Fibroblast of peridontal ligament (primary cell): ENCODE data around the gene AMZ2.

ENCODE experiments used
- DNase-seq: peaks from one replicate; pipeline ENCODE4 v3.0.0-alpha.2; 2010; ENCODE audit errors: extremely low read depth

Gene AMZ2

DNA sequence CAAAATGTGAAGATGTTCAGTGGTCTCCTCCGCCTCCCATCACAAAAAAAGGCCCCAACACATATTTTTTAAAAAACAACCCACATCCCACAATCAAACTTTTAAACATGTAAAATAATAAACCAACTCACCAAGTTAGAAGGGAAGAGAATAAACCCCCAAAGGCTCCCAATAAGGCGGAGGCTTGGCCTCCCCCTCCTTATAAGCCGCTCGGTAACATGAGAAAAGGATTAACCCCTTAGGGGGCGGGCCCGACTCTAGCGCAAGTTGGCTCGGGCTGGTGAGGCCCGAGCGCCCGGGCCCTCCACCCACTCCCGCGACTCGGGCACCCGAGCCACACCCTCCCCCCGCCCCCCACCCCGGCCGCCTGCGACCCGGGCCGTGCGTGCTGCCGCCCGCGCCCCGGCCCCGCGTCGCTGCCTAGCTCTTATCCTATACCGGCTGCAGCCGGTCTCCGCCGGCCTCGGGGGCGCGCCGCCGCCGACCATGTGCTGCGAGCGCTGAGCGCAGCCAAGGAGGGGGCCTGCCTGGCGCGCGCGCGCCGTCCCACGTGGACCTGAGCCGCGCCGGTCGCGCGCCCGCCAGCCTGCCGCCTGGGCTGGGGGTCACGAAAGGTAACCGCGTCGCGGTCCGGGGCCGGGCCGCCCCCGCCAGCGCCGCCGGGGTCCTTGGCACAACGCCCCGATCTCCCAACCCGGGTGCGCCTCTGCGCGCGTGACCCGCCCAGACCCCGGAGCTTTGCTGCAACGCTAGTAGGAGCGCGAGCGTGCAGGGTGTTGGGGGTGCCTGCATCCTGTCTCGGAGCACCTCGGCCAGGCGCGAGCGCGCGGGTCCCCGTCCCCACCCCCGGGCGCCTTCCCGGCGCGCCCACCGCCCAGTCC is 43.4 kb downstream of the AMZ2 start, which contains the start of the genes ARSG and SLC16A6:
ARSG (plus strand) TSS at position 541 of the 881 bp plus-strand sequence. CDS start 15,999 bp downstream, outside the sequence.
SLC16A6 (minus strand) TSS at position 173 of the 881 bp plus-strand sequence. CDS start 12,807 bp downstream, outside the sequence.
- DNase-seq, result peak; percentile 30

DNA sequence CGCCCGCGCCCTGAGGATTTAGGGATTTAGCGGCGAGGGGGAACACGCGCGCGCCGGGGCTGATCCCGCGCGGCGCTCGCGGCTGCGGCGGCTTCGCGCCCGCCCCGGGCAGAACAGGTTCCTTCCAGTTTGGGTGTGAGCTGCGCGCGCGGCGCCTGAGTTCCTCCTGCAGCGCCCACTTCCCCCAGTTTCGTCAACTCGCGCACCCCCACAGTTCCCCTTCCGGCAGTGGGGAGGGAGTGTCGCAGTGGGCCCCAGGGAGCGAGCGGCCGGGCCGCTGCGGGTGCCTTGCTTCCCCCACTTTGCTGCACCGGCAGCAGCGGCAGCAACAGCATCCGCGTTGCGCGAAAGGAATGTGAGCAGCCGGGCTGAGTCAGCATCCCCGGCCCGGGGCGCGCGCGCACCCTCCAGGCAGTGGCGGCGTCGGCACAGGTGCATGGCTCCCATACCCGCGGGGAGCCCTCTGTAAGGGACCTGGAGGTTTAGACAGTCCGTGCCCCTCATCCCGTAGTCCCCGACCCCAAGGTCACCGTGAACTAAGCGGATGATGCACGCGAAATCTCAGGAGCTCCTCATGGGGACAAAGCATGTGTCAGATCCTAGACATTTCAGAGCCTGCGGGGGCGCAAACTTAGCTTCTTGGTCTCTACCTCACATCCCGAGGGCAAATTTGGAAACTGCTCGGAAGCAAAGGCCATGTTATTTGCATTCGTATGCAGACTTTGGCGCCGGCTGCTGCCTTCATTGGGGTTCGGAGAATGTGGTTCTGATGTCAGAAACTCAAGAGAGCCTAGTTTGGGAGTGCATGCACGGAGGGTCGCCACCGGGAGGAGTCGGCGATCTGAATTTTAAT is 44.2 kb downstream of the AMZ2 start:
- peak; percentile 39 for DNase-seq

DNA sequence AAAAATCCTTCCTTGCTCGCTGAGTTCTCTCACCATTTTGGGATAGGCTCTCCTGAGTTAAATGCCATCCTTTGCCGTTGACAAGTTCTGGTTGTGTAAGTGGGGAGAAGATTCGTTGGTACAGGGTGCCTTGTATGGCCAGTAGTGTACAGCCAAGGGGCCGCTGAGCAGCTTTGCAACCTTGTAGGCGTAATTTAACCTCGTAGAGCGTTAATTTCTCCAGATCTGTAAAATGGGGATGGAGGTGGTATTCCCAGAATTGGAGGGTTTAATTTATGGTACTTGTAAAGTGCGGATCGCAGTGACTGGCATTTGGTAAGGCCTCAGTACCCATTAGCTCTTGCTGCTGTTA is 44.8 kb downstream of the AMZ2 start:
- DNase-seq, result no peak

DNA sequence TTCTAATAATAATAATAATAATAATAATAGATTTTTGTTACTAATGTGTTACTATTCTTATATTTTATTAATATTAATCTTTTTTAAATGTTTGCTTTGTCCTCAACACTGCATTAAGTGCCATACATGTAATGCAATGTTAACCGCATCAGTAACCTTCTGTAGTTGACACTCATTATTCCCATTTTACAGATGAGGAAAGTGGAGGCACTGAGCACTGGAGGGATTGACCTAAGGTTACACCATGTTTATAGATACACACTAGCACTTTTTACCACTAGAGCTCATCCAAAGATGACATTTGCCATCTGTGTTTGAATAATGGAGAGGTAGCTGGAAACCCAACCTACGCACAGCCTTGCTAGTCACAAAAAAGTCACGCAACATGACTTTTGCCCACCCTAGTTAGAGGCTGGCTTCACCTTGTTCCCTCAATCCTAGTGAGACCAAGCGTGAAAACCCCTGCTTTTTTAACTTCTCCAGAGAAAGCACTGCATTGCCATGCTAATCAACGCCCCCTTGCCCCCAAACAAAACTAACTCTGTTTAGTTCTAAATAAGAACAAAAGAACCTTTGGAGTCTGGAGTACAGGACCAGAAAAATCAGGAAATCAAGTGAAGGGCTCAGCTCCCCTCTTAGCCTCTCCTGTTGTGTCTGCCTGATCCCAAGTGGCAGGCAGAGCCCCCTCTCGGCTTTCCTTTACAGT is 45.8 kb downstream of the AMZ2 start:
- DNase-seq, result no peak

DNA sequence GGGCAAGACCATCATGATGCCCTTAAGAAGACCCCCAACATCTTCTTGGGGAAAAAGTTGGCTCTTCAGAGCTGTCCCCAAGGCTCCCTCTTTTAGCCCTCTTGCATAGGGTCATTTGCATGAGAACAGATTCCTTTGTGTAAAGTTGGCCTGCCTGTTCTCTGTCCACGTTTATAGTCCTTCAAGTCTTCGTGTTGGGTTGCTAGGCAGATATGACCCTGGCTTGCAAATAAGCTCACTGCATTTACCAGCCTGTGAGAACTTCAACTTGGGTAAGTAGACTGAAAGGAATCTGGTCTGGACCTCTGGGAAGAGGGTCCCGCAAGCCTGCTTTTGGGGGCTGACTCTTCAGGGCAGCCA is 46.3 kb downstream of the AMZ2 start:
- no peak for DNase-seq

DNA sequence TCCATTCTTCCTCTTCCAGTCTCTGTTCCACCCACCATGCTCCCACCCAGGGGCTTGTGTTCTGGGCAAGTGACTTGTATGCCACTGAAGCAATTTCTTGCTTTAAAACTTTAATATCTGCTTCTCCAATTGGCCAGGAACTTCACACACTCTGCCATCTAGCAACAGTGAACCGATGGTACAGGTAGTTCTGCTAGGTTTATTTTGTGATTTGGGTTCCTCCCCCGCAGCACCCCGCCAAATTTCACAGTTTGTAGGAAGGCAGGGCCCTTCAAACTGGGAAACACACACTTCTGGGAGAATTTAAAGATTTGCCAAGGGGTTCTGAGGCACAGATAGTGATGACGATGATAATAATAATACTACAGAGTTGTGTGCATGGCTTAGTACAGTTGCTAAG is 46.8 kb downstream of the AMZ2 start:
- DNase-seq, result no peak

DNA sequence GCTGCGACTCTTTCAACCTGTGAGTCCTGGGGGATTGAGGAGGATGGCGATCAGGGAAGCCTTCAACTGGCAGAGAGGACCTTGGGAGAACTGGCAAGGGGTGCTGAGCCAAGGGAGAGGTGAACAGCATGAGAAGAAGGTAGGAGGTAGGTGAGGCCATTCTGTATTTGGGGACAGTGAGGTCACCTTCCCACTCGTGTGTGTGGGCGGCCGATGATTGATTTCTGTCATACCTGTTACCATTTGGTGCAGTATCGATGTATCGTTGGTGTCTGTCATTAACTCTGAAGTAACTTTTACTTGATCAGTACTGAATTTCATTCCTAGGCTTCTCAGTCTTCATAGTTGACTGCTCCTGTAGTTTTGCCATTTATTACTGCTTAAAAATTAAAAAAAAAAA is 47.2 kb downstream of the AMZ2 start:
- DNase-seq, result no peak

DNA sequence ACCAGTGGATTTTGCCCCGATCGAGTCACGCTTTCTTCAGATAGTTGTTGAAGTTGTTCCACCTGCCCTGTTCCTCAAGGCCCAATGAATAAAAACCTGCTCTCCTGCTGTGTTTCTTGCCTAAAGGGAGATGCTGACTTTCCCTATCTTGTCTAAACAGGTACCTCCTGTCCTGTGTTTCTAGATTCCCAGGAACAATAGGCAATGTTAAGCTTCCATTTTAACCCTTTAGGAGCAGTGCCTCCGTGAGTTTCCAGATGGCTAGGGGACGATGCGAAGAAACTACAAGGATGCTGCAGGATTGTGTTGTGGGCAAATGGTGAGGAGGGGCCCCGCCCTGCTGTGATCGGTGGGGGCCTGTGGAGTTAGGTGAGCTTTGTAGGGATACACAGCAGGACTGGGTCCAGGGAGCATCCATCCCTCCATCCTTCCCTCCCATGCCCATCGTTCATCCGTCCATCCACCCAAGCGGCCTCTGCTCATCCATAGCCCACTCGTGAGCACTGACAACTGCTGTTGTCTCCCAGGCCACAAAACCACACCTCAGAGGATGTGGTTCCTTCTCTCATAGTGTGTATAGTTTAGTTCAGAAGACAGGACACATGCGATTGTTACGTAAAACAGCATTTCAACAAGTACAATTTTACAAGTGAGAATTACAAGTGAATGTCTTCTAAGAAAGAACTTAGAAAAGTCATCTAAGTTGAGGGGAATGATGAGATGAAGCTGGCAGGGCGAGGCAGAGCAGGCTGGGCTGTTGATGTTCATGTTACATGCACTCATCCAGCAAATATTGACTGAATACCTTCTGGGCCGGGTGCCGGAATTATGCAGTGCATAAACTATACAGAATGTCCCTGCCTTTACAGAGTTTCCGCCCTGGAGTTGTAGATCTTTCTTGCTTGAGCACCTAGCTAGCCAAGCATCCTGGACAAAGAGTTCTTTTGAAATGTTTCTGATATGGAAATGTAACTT is 48.7 kb downstream of the AMZ2 start:
- DNase-seq, result no peak

DNA sequence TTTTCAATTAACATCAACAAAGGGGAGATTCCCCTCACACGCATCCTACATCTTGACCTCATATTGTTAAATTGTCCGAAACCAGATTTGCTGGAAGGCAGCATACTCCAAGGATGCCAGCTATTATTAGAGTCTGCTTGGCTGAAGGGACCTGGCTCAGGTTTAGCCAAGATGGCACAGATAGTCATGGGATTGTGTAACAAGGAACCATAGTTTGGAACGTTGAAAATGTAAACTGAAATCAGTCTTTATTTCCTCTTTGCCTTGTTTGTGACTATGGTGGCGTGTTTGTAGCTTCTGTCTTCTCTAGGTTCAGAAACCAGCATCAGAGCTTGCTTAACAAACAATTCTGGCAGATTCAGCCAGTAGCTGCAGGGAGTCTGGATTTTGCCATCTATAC is 49.4 kb downstream of the AMZ2 start:
- DNase-seq, result no peak

DNA sequence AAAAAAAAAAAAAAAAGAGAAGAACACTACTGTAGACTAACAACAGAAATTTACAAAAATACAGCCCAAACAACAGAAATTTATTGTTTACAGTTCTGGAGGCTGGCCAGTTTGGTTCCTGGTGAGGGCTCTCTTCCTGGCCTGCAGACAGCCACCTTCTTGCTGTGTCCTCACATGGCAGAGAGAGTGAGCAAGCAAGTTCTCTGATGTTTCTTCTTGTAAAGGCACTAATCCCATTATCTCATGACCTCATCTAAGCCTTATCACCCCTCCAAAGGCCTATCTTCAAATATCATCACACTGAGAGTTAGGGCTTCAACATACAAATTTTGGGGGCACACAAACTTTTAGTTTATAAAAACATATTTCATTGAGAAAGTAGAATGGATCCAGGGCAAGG is 50.8 kb downstream of the AMZ2 start:
- DNase-seq, result no peak

DNA sequence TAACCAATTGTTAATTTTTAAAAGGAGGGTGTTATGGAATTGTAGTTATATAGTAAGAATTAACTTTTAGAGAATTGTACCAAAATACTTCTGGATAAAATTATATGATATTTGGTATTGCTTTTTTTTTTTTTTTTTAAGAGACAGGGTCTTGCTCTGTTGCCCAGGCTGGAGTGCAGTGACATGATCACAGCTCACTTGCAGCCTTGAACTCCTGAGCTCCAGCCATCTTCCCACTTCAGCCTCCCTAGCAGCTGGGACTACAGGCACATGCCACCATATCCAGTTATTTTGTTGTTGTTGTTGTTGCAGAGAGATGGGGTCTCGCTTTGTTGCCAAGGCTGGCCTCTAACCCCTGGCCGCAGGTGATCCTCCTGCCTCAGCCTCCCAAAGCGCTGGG is 52.0 kb downstream of the AMZ2 start:
- no peak for DNase-seq

DNA sequence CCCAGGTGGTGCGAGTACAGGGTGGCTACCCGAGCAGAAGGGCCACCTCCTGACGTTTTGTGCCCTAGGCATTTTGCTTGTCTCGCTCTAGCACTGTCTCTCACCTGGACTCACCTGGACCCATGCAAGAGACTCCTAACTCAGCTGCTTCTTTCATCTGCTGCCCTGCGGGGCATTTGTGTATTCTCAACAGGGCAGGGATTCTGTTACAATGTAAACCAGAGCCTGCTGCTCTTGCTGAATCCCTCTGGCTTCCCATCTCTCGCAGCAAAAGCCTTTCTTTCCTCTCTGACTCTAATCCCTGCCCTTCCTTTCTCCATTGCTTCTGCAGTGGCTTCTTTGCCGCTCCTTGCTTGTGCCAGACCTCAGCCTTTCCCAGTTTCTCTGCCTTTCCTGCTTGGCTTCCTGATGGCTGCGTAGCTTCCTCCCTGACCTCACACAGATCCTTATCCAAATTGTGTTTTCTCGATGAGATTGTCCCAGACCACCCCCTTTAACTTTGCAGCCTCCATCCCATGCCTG is 53.7 kb downstream of the AMZ2 start:
- no peak for DNase-seq

DNA sequence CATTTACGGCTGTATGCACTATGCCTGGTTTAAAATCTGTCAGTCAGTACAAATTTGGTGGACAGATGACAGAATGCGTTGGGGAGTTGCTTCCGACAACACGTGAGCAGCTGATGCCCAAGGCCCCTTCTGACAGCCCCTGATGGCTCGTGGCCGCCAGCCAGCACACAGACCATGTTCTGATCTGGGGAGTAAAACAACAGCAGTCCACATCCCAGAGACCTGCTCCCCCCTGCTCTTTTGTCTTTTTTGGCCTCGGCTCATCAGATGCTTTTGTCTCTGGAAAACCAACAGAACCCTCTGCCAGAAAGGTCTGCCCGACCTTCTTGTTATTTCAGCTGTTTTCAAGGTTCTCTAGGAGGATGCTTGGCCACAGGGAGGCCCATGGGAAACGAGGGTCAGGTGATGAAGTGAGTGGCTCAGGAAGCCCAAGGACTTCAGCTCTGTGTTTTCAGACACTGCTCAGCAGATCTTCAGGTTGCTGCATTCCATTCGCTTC is 54.3 kb downstream of the AMZ2 start:
- no peak for DNase-seq

DNA sequence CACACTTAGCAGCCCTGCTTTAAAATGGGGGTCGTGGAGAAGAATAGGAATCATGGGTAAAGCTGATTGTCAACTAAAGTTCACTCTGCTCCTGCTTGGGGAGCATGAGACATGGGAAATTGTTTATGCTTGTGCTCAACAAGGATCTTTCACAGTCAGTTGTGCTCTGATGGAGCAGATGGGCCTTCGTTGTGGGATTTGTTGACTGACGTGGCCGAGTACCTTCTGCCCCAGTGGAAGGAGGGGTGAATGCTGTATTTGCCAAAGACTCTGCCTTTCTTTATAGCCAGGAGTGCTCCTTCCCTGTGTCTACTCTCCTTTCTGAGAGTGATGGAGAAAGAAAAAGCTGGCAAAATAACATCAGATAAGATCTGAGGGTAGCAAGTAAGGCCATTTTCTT is 54.8 kb downstream of the AMZ2 start:
- DNase-seq, result no peak

DNA sequence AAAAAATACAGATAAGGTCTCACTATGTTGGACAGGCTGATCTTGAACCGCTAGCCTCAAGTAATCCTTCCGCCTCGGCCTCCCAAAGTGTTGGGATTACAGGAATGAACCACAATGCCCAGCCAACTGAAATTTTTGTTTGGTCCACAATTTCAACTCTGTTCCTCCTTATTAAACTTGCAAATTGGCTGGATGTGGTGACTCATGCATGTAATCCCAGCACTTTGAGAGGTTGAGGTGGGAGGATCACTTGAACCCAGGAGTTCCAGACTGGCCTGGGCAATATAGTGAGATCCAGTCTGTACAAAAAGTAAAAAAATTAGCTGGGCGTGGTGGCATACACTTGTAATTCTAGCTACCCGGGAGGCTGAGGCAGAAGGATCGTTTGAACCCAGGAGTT is 56.9 kb downstream of the AMZ2 start:
- DNase-seq, result no peak

DNA sequence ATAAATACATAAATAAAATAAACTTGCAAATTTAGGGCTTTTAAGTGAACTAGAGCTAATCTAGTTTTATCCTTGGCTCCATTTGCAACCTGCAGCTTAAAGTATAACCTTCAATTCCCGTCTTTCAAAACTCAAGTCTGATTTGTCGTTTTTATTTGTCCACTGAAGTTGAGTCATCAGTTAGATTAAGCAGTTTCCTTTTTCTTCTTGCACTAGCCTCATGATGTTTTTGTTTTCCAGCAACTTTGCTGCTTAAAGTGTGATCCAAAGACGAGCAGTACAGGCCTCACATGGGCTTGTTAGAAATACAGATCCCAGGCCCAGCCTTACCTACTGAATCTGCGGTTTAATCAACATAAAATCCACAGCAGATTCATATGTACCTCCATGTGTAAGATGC is 57.3 kb downstream of the AMZ2 start:
- DNase-seq, result no peak
